ENCODE results near the gene LARGE1.

The LARGE1 gene

DNA sequence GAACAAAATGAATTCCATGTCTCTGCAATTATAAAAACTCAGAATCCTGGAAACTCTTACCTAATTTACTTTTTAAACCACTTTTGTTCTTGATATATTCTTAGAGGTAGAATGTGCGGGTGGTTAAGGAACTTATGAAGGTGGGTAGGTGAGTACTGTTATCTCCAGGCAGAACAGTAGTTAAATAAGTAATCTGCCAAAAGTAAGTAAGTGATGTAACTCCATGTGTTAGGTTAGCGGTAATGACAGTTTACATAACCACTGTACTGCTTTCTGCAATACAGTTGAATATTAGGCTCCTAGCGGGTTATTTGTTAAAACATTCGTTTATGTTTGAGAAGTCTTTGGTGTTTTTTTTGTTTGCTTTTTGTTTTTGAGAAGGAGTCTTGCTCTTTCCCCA lies 7.1 kb downstream of the LARGE1 start:
- no peak for DNase-seq (ENCODE audit: low spot score)

DNA sequence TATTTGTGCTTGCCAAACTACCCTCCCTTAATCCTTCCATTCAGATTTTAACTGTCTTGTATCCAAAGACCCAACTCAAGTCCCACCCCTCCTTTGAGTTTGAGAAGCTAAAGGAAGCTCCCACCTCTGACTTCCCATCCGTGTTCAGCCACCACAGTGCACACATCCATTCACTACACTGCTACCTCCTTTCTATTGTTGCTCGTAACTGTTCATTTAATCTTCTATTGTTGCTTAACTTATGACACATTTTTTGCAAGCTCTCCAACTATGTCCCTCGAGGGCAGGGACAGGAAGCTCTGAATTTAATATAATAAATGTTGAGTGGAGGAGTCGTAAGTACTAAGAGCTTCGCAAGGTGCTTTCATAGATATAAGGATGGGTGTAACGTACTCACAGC lies 10.4 kb downstream of the LARGE1 start:
- DNase-seq (ENCODE audit: low spot score): no peak

DNA sequence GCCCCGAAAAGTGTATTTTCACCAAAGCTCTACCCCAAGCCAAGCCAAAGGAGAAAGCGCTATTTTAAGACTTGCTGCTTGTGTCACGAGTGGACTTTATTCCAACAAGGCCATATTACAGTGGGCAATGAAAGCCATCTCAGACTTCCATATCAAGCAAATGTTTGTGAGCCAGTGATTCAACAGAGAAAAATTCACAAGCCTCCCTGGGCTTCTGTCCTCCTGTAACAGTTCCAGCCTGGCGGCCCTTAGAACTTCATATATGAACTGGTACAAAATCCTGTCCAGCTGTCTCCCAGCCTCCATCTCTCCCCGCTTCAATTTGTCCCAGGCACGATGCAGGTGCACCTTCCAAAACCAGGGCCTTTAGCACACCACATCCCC lies 11.2 kb downstream of the LARGE1 start:
- DNase-seq (ENCODE audit: low spot score): no peak

DNA sequence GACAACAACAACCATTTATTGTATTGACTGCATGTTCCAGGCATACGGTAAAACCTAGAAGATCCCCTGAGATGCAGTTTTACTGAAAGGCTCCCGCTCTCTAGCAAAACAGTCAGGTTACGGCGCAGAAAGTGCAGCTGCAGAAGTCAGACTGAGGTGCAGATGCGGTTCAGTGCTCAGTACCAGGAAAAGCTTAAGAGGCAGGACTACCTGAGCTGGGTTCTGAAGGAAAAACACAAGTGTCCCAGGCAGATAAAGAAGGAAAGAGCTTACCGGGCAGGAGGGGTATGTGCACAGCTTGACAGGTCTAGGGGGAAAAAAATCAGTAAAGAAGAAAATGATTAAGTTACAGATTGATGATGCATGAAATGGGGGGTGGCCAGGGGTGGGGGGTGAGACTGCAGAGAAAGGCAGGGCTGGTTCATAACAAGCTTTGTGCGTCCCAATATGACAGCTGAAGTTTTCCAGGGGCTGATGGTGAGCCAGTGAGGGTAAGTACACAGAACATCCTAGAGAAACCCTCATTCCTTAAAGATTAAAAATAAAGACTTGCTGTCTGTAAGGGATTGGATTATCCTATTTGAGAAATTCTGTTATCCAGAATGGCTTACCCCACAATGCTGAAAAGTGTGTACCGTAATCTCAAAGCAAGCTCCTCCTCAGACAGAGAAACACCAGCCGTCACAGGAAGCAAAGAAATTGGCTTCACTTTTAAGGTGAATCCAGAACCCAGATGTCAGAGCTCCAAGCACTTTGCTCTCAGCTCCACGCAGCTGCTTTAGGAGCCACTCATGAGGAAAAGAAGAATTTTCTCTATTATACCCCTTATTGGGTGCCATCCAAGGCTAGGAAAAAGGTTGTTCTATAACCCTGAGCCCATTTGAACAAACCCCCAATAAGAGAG lies 11.9 kb downstream of the LARGE1 start:
- DNase-seq (ENCODE audit: low spot score): no peak

DNA sequence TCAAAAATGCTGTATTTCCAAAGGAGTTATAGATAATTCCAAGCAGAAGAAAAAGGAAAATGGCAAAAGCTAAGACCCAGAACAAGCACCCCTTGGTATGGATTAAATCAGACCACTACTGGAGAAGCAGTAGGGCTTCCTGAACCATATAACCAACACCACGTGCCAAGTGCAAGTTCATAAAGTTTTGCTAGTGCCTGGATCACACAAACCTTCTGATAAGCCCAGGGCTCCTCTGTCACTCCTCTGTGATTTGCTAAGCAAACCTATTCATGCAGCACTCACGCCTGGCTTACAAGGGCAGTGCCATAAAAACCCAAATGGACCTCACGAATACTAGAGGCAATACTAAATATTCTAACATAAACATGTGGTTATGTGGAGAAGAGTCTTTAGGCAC lies 13.3 kb downstream of the LARGE1 start:
- no peak for DNase-seq (ENCODE audit: low spot score)

DNA sequence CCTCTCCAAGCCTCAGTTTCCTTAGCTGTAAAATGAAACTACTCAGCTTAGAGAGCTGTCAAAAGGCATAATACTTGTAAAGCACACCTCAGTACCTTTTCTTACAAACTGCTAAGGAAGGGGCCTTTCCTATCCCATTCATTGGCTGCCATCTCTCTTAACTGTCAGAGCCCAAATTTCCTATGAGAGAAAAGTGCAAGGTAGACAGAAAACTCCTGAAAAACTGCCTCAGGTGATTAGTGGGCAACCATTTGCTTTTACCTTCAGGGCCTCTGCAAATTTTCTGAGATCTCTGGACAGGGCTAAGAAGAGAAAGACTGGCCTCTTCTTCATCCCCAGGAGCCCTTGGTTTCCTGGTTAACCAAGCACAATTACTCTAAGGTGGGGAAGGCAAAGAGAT lies 13.8 kb downstream of the LARGE1 start:
- no peak for DNase-seq (ENCODE audit: low spot score)

DNA sequence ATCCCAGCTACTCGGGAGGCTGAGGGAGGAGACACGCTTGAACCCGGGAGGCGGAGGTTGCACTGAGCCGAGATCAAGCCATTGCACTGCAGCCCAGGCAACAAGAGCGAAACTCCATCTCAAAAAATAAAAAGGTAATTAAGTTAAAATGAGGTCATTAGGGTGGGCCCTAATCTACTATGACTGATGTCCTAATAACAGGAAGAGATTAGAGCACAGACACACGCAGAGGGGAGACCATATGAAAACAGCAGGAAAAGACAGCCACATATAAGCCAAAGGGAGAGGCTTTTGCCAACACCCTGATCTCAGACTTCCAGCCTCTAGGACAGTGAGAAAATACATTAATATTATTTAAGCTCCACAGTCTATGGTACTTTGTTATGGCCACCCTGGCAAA lies 17.3 kb downstream of the LARGE1 start:
- DNase-seq (ENCODE audit: low spot score): no peak

DNA sequence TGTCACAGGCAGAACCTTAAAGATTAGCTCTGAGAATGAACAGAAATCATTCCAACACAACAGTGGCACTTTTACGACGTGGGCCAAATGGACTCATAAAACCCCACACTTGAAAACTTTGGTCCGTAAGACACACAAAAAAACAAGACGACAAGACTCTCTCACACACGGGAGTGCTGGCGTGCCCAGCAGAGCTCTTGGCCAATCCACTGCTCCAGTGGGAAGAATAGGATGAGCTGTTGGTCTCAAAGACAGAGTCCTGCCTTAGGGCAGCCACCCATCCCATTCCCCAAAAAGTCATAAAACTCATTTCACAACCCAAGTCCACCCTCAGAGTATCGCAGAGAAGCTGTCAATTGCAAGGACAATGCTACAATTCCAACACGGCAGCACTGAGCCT lies 18.2 kb downstream of the LARGE1 start:
- no peak for DNase-seq (ENCODE audit: low spot score)

DNA sequence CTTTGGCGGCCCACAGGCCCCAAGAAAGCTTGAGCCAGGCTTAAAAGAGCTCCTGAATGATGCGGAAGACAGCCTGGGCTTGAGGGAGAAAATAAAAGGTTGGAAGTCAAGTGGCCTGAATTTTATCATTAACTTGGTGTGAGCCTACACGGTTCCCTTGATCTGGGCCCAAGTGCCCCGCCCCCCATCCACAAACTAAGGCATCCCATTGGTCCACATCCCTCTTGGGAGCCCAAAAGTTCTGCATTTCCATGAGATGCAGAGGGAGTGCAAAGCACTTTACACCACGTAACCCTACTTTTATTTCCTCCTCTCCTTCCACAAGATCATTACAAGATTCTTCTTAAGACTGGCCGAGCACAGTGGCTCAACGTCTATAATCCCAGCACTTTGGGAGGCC lies 22.2 kb downstream of the LARGE1 start:
- no peak for DNase-seq (ENCODE audit: low spot score)

DNA sequence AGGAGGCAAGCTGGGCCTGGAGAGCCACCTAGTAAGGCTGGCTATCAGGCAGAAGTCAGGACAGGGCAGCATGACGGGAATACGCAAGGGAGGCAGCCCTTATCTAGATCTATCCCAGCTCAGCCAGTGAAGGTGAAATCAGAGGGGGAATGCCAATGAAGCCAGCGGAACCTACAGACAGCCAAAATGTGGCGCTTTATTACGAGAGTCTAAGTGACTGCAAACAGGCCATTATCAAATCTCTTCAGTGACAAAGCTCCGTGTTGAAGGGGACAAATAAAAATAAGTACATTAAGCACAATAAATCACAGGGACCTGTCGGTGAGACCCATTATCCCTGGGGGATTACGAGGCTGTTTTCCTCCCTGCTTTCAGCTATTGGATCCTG lies 22.8 kb downstream of the LARGE1 start:
- DNase-seq (ENCODE audit: low spot score): no peak

DNA sequence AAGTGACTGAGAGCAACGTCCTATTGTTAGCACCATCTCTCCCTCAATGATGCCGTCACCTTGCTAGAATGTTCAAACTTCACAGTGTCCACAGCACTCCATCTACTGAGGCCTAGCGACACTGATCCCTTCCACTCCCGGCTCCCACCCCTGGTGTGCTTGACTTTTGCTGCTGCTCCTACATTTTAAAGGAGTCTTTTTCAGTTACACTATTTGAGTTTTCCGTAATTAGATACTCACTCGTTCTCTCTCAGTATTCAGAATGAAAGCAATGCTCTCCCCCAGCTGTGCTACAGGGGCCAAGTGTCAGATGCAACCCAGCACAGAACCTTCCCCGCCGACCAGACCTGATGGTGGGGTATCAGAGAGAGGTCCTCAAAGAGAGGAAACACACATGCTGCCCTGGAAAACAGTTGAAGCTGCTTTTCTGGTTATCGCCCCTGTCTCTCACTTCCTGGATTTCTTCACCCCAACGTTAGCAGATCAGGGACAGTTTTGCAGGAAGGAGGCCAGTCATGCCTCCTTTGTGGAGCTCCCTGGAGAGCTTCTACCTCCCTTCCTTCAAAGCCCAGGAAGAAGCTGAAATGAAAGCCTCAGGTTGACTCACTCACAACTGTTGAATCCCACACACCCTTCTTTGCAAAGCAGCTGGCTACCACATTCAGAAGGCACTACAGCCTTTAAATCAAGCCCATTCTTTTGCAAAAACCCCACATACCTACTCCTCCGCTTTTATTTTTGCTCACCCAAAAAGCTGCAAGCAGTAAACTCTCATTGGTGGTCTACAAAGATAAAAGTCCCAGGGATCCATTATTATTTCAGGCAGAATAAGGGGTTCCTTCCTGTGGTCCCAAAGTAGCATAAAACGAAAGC lies 23.5 kb downstream of the LARGE1 start:
- DNase-seq (ENCODE audit: low spot score): no peak

DNA sequence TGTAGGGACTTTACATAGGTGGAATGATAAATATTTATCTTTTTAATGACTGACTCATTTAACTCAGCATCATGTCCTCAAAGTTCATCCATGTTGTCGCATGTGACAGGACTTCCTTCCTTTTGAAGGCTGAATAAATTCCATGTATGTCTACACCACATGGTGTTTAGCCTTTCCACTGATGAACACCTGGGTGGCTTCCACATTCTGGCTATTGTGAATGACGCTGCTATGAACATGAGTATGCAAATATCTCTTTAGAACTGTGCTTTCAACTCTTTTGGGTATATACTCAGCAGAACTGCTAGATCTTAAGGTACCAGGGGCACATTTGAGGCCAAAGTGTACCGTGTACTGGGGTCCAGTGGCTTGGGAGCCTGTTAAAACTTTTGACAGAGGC lies 24.1 kb downstream of the LARGE1 start:
- no peak for DNase-seq (ENCODE audit: low spot score)

DNA sequence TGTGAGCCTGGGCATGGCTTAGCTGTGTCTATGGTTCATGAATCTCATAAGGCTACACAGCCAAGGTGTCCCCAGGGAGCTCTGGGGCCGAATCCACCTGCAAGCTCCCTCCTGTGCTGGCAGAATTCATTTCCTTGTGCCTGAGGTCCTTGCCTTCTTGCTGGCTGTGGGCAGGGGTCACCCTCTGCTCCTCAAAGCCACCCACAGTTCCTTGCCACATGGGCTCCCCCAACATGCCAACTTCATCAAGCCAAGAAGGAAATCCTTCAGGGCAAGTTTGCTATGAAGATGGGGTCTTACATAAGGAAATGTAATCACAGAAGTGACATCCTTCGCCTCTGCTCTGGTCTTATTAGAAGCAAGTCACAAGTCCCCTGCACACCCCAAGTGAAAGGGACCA lies 24.8 kb downstream of the LARGE1 start:
- DNase-seq (ENCODE audit: low spot score): no peak

DNA sequence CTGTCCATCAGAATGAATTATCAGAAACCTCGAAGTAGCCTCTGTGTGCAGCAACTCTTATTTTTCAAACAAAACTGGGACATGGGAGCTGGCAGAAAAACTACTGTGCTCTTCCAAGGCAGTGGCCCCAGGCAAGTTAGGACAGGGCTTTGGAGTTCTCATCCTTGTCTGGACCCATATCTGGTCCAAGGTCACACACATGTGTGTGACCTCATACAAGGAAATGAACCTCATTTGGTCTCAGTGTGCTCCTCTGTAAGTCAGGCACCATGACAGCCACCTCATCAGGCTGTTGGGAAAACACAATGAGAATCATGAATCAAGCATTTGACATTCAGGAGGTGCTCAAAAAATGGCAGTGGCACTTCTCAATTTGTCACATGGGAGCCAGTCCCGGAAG lies 25.8 kb downstream of the LARGE1 start:
- no peak for DNase-seq (ENCODE audit: low spot score)

DNA sequence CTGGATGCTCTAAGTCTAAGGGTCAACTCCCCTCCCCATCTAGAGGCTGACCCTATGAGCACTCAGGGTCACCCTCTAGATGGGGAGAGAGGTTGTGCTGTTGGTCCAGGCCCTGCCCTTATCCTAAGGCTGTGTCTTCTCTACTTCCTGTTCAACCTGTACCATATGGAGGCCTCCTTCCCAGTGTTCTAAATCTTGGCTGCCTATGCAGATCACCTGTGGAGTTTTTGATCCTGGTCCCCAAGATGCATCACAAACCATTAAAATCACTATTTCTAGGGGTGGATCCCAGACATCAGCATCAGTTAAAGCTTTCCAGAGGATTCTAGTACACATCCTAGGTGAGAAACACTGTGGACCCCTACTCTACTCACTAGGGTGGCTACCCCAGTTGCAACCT lies 26.2 kb downstream of the LARGE1 start:
- no peak for DNase-seq (ENCODE audit: low spot score)

DNA sequence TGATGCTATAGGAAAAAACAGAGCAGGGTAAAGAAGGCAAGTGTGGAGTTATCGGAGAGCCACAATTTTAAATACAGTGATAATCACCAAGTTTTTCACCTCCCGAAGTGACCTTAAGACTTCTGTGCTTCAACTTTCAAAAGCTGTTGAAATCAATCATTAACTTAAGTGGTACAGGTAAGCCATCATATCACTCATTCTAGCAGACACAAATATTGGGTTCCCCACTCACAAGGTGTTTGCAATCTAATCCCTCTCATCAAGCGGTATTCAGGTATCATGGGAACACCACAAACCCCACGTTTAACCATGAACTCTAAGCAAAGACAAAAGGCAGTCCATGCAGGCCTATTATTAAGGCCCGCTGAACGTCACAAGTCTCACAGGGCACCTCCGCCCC lies 26.8 kb downstream of the LARGE1 start:
- no peak for DNase-seq (ENCODE audit: low spot score)

DNA sequence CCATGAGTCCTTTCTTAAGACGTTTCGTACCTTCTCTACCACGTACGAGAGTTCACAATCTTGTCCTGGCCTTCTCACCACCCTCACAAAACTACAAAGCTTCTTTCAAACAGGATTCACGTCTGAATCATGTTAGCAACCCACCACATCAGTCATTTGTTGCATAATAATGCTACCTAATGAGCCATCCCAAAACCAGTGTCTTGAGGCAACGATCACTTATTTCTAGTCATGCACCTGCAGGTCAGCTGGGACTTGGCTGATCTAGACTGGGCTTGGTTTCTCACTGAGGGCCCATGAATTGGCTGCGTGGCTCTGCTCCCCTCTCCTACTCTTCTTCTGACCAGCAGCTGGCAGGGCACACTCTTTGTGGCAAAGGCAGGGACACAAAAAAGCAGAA lies 28.3 kb downstream of the LARGE1 start:
- no peak for DNase-seq (ENCODE audit: low spot score)

DNA sequence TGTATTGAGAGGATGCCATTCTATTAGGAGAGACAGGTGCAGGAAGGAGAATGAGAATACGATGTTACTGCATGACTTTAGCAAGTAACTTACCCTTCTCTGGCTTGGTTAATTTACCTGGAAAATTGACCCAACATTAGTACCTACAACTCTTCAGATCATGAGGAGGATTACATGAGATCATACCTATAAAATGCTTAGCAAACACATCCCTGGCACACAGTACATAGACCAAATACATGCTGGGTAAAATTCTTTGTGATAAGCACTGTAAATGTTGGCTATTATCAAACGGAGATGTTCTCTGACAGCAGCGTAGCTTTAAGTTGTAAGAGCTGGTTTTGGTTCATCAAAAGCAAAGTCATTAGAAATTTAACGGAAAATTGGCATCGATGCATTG lies 28.8 kb downstream of the LARGE1 start:
- no peak for DNase-seq (ENCODE audit: low spot score)

DNA sequence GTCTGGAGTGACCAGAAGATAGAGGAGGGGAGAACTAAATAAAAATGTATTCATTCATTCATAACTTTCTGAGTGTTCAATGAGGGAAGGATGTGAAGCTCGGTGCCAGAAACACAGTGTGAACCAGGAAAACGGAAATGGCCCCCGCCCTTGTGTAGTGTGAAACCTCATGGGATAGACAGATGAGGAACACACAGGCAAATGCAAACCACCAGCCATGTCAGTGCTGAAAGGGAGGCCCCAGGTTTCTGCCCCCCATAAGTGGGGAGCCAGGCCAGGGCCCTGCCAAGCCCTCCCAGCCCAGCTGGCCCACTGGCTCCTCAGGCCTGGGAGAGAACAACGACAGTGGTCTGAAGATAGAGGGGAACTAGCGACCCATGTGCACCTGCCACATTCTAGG lies 30.5 kb downstream of the LARGE1 start:
- no peak for DNase-seq (ENCODE audit: low spot score)

DNA sequence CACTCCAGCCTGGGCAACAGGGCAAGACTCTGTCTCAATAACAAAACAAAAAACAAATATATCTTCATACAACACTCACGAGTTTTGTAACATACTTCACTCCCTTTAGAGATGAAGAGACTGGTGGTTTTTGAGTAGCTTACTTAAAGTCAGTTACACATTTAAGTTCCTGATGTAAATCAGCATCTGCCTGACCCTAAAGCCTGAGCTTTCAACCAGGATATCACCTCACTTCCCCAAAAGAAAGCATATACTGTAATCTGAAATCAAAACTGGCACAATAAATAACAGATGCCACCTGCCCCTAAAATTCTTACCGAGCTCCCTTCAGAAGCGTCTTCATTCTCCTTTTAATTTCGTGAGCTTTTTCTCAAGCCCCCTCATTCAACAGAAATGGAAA lies 31.5 kb downstream of the LARGE1 start:
- no peak for DNase-seq (ENCODE audit: low spot score)

DNA sequence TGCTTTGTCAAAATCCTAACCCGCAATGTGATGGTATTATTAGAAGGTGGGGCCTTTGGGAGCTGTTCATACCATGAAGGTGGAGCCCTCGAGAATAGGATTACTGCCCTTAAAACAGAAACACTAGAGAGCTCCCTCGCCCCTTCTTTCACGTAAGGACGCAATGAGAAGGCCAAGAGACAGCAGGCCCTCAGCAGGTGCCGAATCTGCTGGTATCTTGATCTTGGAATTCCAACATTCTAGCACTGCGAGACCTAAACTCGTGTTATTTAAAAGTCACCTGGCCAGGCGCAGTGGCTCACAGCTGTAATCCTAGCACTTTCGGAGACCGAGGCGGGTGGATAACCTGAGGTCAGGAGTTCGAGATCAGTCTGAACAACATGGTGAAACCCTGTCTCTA lies 33.1 kb downstream of the LARGE1 start:
- DNase-seq (ENCODE audit: low spot score): no peak

DNA sequence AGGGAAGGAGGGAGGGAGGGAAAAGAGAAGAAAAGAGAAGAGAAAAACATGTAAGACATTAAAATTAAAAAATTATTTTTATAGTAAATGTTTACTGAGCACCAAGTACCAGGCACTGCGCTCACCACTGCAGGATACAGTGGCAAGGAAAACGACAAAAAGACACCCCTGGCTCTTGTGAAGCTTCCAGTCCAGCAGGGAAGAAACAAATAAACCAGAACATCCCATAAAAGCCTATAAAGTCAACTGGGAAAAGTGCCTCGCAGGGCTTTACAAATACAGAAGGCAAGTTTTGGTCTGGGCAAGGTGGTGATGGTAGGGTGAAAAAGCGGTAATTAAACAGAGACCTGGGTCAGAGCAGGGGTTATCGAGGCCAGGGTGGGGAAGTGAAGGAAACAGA lies 33.6 kb downstream of the LARGE1 start:
- DNase-seq (ENCODE audit: low spot score): no peak

DNA sequence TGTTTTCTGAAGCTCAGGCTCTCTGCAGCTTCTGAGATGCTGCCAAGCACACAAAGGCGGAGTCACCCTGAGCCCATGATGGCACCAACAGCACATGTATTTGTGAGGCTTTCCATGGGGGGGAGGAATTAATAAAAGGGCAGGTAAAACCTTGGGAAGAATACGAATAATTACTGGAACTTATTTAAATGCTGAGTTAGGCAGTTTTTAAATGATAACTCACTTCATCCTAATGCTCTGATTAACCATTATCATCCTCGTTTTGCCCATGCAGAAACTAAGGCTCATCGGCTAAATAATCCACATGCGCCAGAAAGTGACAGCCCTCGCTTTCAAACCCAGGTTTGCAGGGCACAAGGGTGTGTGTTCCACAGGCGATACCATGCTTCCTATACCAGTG lies 35.4 kb downstream of the LARGE1 start:
- no peak for DNase-seq (ENCODE audit: low spot score)

Measured in hematopoietic multipotent progenitor cell treated with erythropoietin and hydrocortisone succinate and interleukin-3 and kit ligand, for 17 days (in vitro differentiated cells).